ENCODE data around the gene PYCARD.
"Not testable (repeated sequence)": the region's sequence is repeated elsewhere in the genome, so short reads cannot be mapped to it uniquely, and the experiment has no call there.

The PYCARD gene

DNA sequence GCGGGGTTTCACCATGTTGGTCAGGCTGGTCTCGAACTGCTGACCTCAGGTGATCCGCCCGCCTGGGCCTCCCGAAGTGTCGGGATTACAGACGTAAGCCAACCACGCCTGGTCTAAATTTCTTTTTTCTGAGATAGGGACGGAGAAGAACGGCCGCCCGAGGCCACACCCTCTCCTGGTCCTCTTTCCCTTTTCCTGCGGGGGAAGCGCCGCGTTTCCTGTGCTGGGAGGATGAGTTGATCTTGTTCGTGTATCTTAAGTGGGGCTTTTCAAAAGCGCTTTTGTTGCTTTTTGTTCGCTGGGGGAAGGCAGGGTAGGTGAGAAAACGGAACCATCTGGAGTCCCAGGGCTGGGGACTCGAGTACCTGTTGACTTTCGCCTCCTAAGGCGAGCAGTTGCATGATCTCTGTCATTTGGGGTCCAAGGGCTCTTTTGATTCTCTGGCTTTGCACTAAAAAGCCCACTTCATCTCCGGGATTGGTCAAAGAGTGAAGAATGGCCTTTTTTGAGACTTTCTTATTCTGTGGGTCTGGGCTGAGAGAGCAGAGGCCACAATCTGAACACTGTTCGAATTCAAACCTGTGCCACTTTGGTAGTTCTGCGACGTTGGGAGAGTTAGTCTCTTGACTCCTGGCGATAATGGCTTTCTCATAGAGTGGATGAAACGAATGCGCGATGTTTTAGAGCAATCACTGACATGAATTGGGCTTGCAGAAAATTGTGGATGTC, 21.3 kb downstream of the PYCARD start:
- Histone ChIP-seq H3K56ac (ENCODE audit: low read length) (peak overlapping the region; percentile 97), H2BK120ac (ENCODE audit: low read depth, low read length) (no peak overlapping the region), H3K4ac (ENCODE audit: low read depth, low read length) (peak overlapping the region; percentile 56), H2BK15ac (replicated peaks; ENCODE audit: low read depth) (no peak overlapping the region), H4K8ac (ENCODE audit: low read depth, low read length) (no peak overlapping the region), H3K36me3 (ENCODE audit: control insufficient read depth, insufficient read depth, low read length) (peaks cover 21% of the 10 kb centered on the region), H2AK5ac (ENCODE audit: low read length) (peak overlapping the region; percentile 44), H3K23ac (ENCODE audit: low read length) (peak overlapping the region; percentile 50), H3K4me2 (ENCODE audit: low read length) (peak overlapping the region; percentile 35), H3K4me1 (ENCODE audit: control insufficient read depth, low read depth, low read length) (peaks cover 4% of the 10 kb centered on the region), H3K4me3 (ENCODE audit: low read length) (peak overlapping the region; percentile 99), H3K27me3 (ENCODE audit: insufficient read depth, low read length, poor library complexity) (no peaks in the 10 kb centered on the region), H4K5ac (ENCODE audit: low read length) (no peak overlapping the region), H3K9ac (ENCODE audit: low read length) (peak overlapping the region; percentile 99), H3K79me2 (ENCODE audit: control insufficient read depth, insufficient read depth, low read length) (peaks cover 61% of the 10 kb centered on the region), H2BK5ac (ENCODE audit: low read length) (no peak overlapping the region), H3K79me1 (ENCODE audit: low read length) (peaks cover 13% of the 10 kb centered on the region), H3K18ac (ENCODE audit: low read length) (peak overlapping the region; percentile 45), H3K27ac (ENCODE audit: low read depth, low read length) (no peak overlapping the region)
- WGBS (ENCODE audit: extremely low coverage, insufficient coverage, low lambda C conversion rate) = no CpG with 5 or more reads among the region's 31 CpGs
- peak; percentile 41 for DNase-seq

DNA sequence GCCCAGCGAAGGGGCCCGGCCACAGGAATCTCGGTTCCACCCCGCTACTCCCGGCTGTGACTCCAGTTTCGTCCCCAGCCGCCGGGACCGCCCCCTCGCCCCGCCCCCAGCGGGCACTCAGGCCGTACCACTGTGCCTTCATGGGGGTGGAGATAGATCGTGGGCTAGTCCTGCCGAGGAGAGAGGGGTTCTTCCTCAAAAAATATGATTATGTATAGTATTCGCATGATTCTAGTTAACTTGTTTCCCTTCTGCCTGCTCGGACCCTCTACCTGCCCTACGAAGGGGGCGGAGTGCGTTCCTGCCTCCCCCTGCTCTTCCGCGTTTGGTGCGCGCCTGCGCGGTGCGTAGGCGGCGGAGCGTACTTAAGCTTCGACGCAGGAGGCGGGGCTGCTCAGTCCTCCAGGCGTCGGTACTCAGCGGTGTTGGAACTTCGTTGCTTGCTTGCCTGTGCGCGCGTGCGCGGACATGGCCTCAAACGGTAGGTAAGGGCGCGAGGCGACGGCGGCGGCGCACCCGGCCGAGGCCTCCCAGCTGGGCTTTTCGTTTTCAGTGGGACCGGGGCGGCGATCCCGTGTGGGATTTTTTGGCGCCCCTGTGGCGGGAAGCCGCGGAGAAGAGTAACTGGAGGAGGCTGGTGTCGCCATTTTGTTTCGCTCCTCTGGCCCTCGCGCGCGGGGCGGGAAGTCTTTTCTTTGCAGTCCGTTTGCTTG, 22.7 kb downstream of the PYCARD start, which contains the start of gene FUS:
Gene FUS, plus strand, starts transcription at position 393 of the 713 bp plus-strand sequence. Its CDS starts 76 bp downstream, at position 469.
- Histone ChIP-seq H3K9ac (ENCODE audit: low read length) (peak within 1 kb of the TSS; percentile 99), H3K56ac (ENCODE audit: low read length) (peak within 1 kb of the TSS; percentile 99), H3K4ac (ENCODE audit: low read depth, low read length) (peak within 1 kb of the TSS; percentile 95), H3K23ac (ENCODE audit: low read length) (peak within 1 kb of the TSS; percentile 80), H3K4me1 (ENCODE audit: control insufficient read depth, low read depth, low read length) (peaks cover 4% of the 10 kb centered on the region), H3K79me1 (ENCODE audit: low read length) (peaks cover 6% of the 10 kb centered on the region), H4K5ac (ENCODE audit: low read length) (peak within 1 kb of the TSS; percentile 97), H2BK120ac (ENCODE audit: low read depth, low read length) (no peak within 1 kb of the TSS), H3K18ac (ENCODE audit: low read length) (peak within 1 kb of the TSS; percentile 88), H2AK5ac (ENCODE audit: low read length) (no peak within 1 kb of the TSS), H3K36me3 (ENCODE audit: control insufficient read depth, insufficient read depth, low read length) (peaks cover 11% of the 10 kb centered on the region), H3K27ac (ENCODE audit: low read depth, low read length) (peak within 1 kb of the TSS; percentile 77), H4K8ac (ENCODE audit: low read depth, low read length) (no peak within 1 kb of the TSS), H2BK5ac (ENCODE audit: low read length) (peak within 1 kb of the TSS; percentile 92), H2BK15ac (replicated peaks; ENCODE audit: low read depth) (no peak within 1 kb of the TSS), H3K27me3 (ENCODE audit: insufficient read depth, low read length, poor library complexity) (no peaks in the 10 kb centered on the region), H3K4me2 (ENCODE audit: low read length) (peak within 1 kb of the TSS; percentile 48), H3K4me3 (ENCODE audit: low read length) (peak within 1 kb of the TSS; percentile 99), H3K79me2 (ENCODE audit: control insufficient read depth, insufficient read depth, low read length) (peaks cover 48% of the 10 kb centered on the region)
- no CpG with 5 or more reads among the region's 69 CpGs for WGBS (ENCODE audit: extremely low coverage, insufficient coverage, low lambda C conversion rate)
- peak; percentile 90 for DNase-seq

DNA sequence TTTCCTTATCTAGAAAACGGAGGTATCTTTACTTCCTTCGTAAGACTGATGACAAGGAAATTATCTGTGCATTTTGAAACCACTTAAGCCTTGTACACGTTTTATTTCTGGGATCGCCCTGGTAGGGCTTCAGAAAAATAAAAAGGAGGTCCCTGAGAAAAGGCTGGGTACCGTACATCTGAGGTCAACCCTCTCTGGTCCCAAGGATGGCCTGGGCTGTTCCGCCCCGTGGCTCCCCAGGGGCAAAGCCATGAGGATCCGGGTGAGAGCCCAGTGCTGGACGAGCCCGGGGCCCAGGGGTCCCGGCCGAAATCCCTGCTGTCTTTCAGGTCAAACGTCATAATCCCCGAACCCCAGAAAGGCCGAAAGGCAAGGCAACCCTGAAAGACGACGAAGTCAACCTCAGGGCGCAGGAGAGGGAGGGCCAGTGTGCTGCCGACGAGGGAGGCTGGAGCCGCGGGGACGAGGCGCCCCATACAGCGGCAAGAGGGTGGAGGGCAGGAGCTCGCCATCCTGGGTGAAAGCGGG, 23.3 kb downstream of the PYCARD start:
- Histone ChIP-seq H2BK5ac (ENCODE audit: low read length) (peak overlapping the region; percentile 92), H3K4ac (ENCODE audit: low read depth, low read length) (peak overlapping the region; percentile 75), H3K79me2 (ENCODE audit: control insufficient read depth, insufficient read depth, low read length) (peaks cover 43% of the 10 kb centered on the region), H3K4me3 (ENCODE audit: low read length) (peak overlapping the region; percentile 91), H2BK15ac (replicated peaks; ENCODE audit: low read depth) (no peak overlapping the region), H3K36me3 (ENCODE audit: control insufficient read depth, insufficient read depth, low read length) (peaks cover 10% of the 10 kb centered on the region), H3K9ac (ENCODE audit: low read length) (peak overlapping the region; percentile 98), H3K27ac (ENCODE audit: low read depth, low read length) (peak overlapping the region; percentile 69), H4K8ac (ENCODE audit: low read depth, low read length) (no peak overlapping the region), H3K18ac (ENCODE audit: low read length) (peak overlapping the region; percentile 78), H3K27me3 (ENCODE audit: insufficient read depth, low read length, poor library complexity) (no peaks in the 10 kb centered on the region), H2BK120ac (ENCODE audit: low read depth, low read length) (no peak overlapping the region), H3K79me1 (ENCODE audit: low read length) (peaks cover 6% of the 10 kb centered on the region), H4K5ac (ENCODE audit: low read length) (no peak overlapping the region), H2AK5ac (ENCODE audit: low read length) (no peak overlapping the region), H3K23ac (ENCODE audit: low read length) (no peak overlapping the region), H3K4me2 (ENCODE audit: low read length) (peak overlapping the region; percentile 22), H3K4me1 (ENCODE audit: control insufficient read depth, low read depth, low read length) (peaks cover 4% of the 10 kb centered on the region), H3K56ac (ENCODE audit: low read length) (peak overlapping the region; percentile 99)
- no CpG with 5 or more reads among the region's 27 CpGs for whole genome bisulfite sequencing (ENCODE audit: extremely low coverage, insufficient coverage, low lambda C conversion rate)
- no peak for DNase-seq

DNA sequence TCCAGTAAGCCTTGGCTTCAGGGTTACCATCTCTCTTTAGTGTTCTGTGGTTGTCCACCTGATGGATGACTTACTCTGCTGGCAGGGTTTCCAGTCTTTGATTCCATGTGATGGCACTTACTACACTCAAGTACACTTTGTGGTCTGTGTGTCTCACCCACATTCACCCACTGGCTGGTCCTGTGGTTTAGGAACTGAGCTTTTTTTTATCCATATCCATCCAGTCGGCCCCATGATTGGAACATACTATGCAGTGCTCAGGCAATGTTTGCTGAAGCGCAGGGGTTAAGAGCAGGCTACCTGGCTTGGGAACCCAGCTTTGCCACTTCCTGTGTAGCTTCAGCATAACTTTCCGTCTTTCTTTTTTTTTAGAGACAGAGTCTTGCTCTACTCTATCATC, 25.4 kb downstream of the PYCARD start:
- H4K8ac ChIP-seq (ENCODE audit: low read depth, low read length) = no peak overlapping the region
- no peak overlapping the region for H2BK120ac ChIP-seq (ENCODE audit: low read depth, low read length)
- no peaks in the 10 kb centered on the region for H3K27me3 ChIP-seq (ENCODE audit: insufficient read depth, low read length, poor library complexity)
- no peak overlapping the region for H2AK5ac ChIP-seq (ENCODE audit: low read length)
- no peak overlapping the region for H3K4ac ChIP-seq (ENCODE audit: low read depth, low read length)
- WGBS (ENCODE audit: extremely low coverage, insufficient coverage, low lambda C conversion rate) = no CpG with 5 or more reads among the region's 3 CpGs
- no peaks in the 10 kb centered on the region for H3K4me1 ChIP-seq (ENCODE audit: control insufficient read depth, low read depth, low read length)
- no peak overlapping the region for H3K18ac ChIP-seq (ENCODE audit: low read length)
- no peak overlapping the region for H2BK15ac ChIP-seq (replicated peaks; ENCODE audit: low read depth)
- H2BK5ac ChIP-seq (ENCODE audit: low read length) = no peak overlapping the region
- DNase-seq = no peak
- no peak overlapping the region for H3K27ac ChIP-seq (ENCODE audit: low read depth, low read length)
- H3K4me2 ChIP-seq (ENCODE audit: low read length) = no peak overlapping the region
- no peak overlapping the region for H4K5ac ChIP-seq (ENCODE audit: low read length)
- H3K79me1 ChIP-seq (ENCODE audit: low read length) = no peaks in the 10 kb centered on the region
- no peaks in the 10 kb centered on the region for H3K36me3 ChIP-seq (ENCODE audit: control insufficient read depth, insufficient read depth, low read length)
- no peak overlapping the region for H3K56ac ChIP-seq (ENCODE audit: low read length)
- no peak overlapping the region for H3K4me3 ChIP-seq (ENCODE audit: low read length)
- H3K23ac ChIP-seq (ENCODE audit: low read length) = no peak overlapping the region
- H3K79me2 ChIP-seq (ENCODE audit: control insufficient read depth, insufficient read depth, low read length) = peaks cover 22% of the 10 kb centered on the region
- no peak overlapping the region for H3K9ac ChIP-seq (ENCODE audit: low read length)

DNA sequence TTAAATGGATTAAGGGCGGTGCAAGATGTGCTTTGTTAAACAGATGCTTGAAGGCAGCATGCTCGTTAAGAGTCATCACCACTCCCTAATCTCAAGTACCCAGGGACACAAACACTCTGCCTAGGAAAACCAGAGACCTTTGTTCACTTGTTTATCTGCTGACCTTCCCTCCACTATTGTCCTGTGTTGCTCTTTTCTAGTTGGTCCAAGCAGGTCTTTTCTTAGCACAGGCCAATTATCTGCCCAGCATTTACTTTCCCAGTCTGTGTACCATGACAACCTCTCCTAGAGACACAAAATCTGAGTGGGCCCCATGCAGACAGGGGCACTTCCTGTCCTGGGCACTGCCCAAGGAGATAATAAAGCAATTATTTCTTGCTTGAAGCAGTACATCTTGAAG, 32.5 kb downstream of the PYCARD start:
- not testable (repeated sequence) for H3K4me1 ChIP-seq (ENCODE audit: control insufficient read depth, low read depth, low read length); H3K27ac ChIP-seq (ENCODE audit: low read depth, low read length); H4K5ac ChIP-seq (ENCODE audit: low read length); H3K36me3 ChIP-seq (ENCODE audit: control insufficient read depth, insufficient read depth, low read length); H2BK5ac ChIP-seq (ENCODE audit: low read length); DNase-seq; H3K4ac ChIP-seq (ENCODE audit: low read depth, low read length); H3K27me3 ChIP-seq (ENCODE audit: insufficient read depth, low read length, poor library complexity); H3K23ac ChIP-seq (ENCODE audit: low read length); H2AK5ac ChIP-seq (ENCODE audit: low read length); H2BK15ac ChIP-seq (replicated peaks; ENCODE audit: low read depth); H3K9ac ChIP-seq (ENCODE audit: low read length); H3K4me3 ChIP-seq (ENCODE audit: low read length); H3K18ac ChIP-seq (ENCODE audit: low read length); H2BK120ac ChIP-seq (ENCODE audit: low read depth, low read length); H3K79me2 ChIP-seq (ENCODE audit: control insufficient read depth, insufficient read depth, low read length); H3K56ac ChIP-seq (ENCODE audit: low read length); H4K8ac ChIP-seq (ENCODE audit: low read depth, low read length); H3K79me1 ChIP-seq (ENCODE audit: low read length); H3K4me2 ChIP-seq (ENCODE audit: low read length)
- no CpG with 5 or more reads among the region's 2 CpGs for WGBS (ENCODE audit: extremely low coverage, insufficient coverage, low lambda C conversion rate)
